ENCODE results near the gene UNC5B.

The UNC5B gene

DNA sequence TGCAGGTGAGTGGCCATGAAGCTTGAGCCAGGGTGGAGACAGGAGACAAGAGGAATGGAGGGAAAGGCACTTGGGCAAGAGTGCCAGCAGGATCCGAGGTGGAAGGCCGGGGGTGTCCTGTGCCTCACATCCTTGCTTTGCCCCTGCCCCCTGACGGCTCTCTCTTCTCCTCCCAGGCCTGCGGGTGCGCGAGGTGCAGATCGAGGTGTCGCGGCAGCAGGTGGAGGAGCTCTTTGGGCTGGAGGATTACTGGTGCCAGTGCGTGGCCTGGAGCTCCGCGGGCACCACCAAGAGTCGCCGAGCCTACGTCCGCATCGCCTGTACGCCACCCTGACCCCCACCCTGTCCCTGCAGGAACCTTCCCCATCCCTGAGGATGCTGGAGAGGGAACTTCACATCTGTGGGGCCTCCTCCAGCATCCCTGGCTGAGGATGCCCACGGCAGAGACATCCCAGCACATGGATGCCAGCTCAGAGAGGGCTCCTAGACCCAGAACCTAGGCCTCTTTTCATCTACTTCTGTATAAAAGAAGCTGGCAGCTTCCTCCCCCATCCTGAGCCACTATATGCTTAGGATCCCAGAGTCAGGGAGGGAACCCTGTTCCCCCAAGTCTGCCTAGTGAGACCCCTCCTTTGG is 72.3 kb downstream of the UNC5B start:
- DNase-seq: no peak
- TF ChIP-seq EZH2phosphoT487 (IDR thresholded peaks at IDR 0.05; ENCODE audit: low read length) (no peak), EZH2 (optimal IDR thresholded peaks at IDR 0.05; ENCODE audit: low read depth, low read length) (no peak)
- TF ChIP-seq, protein P1, sequence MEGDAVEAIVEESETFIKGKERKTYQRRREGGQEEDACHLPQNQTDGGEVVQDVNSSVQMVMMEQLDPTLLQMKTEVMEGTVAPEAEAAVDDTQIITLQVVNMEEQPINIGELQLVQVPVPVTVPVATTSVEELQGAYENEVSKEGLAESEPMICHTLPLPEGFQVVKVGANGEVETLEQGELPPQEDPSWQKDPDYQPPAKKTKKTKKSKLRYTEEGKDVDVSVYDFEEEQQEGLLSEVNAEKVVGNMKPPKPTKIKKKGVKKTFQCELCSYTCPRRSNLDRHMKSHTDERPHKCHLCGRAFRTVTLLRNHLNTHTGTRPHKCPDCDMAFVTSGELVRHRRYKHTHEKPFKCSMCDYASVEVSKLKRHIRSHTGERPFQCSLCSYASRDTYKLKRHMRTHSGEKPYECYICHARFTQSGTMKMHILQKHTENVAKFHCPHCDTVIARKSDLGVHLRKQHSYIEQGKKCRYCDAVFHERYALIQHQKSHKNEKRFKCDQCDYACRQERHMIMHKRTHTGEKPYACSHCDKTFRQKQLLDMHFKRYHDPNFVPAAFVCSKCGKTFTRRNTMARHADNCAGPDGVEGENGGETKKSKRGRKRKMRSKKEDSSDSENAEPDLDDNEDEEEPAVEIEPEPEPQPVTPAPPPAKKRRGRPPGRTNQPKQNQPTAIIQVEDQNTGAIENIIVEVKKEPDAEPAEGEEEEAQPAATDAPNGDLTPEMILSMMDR (IDR thresholded peaks at IDR 0.05; ENCODE audit: low read length): no peak
- no peak overlapping the region for H3K9ac ChIP-seq (ENCODE audit: low read length)
- H3K4me1 ChIP-seq (ENCODE audit: low read length): no peaks in the 10 kb centered on the region; the same call in 1 of the 2 replicates
- no peak overlapping the region for H3K27ac ChIP-seq (ENCODE audit: low read length)
- peaks cover 46% of the 10 kb centered on the region for H3K27me3 ChIP-seq (replicated peaks; ENCODE audit: insufficient read depth, low read length)
- H2AFZ ChIP-seq (ENCODE audit: low read length): no peak overlapping the region
- no peak overlapping the region for H3K4me2 ChIP-seq (ENCODE audit: low read depth, low read length)
- no peaks in the 10 kb centered on the region for H3K36me3 ChIP-seq (replicated peaks; ENCODE audit: insufficient read depth, low read length)
- H3K4me3 ChIP-seq (ENCODE audit: low read length): no peak overlapping the region
- no peaks in the 10 kb centered on the region for H3K9me3 ChIP-seq (replicated peaks; ENCODE audit: insufficient read depth, low read length)
- H3K79me2 ChIP-seq (ENCODE audit: low read length): no peaks in the 10 kb centered on the region
- H4K20me1 ChIP-seq (ENCODE audit: insufficient read depth, low read length): no peaks in the 10 kb centered on the region
- H3F3A ChIP-seq (ENCODE audit: insufficient read depth, low read length): no peaks in the 10 kb centered on the region
- H3K9me2 ChIP-seq (replicated peaks; ENCODE audit: insufficient read depth, low read length): no peaks in the 10 kb centered on the region

DNA sequence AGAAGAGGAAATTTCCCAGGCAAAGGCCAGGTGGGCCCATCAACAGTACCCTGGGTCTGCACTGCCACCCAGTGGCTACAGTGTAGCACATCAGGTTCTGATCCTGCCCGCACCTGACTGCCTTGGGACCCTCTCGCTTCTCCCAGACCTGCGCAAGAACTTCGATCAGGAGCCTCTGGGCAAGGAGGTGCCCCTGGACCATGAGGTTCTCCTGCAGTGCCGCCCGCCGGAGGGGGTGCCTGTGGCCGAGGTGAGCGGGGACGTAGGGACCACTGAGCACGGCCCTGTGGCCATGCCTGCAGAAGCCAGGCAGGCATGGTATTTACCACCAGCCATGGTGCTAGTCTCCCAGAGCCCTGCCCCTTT is 72.8 kb downstream of the UNC5B start:
- H3K4me2 ChIP-seq (ENCODE audit: low read depth, low read length): no peak overlapping the region
- no peaks in the 10 kb centered on the region for H4K20me1 ChIP-seq (ENCODE audit: insufficient read depth, low read length)
- peak; percentile 26 for DNase-seq
- H3K9me2 ChIP-seq (replicated peaks; ENCODE audit: insufficient read depth, low read length): no peaks in the 10 kb centered on the region
- H3K9ac ChIP-seq (ENCODE audit: low read length): no peak overlapping the region
- H3K9me3 ChIP-seq (replicated peaks; ENCODE audit: insufficient read depth, low read length): no peaks in the 10 kb centered on the region
- H2AFZ ChIP-seq (ENCODE audit: low read length): no peak overlapping the region
- peaks cover 51% of the 10 kb centered on the region for H3K27me3 ChIP-seq (replicated peaks; ENCODE audit: insufficient read depth, low read length)
- H3K36me3 ChIP-seq (replicated peaks; ENCODE audit: insufficient read depth, low read length): no peaks in the 10 kb centered on the region
- no peaks in the 10 kb centered on the region for H3F3A ChIP-seq (ENCODE audit: insufficient read depth, low read length)
- H3K4me1 ChIP-seq (ENCODE audit: low read length): no peaks in the 10 kb centered on the region; the same call in 1 of the 2 replicates
- no peak overlapping the region for H3K27ac ChIP-seq (ENCODE audit: low read length)
- no peak overlapping the region for H3K4me3 ChIP-seq (ENCODE audit: low read length)
- TF ChIP-seq, protein P1 (IDR thresholded peaks at IDR 0.05; ENCODE audit: low read length): peak; percentile 72
- no peak for TF ChIP-seq EZH2phosphoT487 (IDR thresholded peaks at IDR 0.05; ENCODE audit: low read length)
- no peaks in the 10 kb centered on the region for H3K79me2 ChIP-seq (ENCODE audit: low read length)

DNA sequence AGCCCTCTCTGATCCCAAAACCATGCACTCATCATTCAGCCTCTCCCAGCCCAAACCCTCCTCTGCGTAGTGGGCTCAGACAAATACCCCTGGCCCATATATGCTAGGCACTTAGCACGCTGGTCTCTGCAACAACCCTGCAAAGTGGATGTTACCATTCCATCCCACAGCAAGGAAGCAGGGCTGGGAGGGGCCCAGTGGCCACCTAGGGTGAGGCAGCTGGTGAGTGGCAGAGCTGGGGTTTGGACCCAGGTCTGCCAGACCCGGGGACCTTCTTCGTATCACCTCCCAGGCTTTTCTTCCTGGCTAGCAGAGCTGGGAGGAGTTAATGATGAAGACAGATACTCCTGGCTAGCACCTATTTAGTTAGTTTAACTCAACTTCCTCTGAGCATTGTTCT is 73.6 kb downstream of the UNC5B start:
- Histone ChIP-seq H3K9ac (ENCODE audit: low read length) (no peak overlapping the region), H3K27ac (ENCODE audit: low read length) (no peak overlapping the region), H3K9me3 (replicated peaks; ENCODE audit: insufficient read depth, low read length) (no peaks in the 10 kb centered on the region), H3K27me3 (replicated peaks; ENCODE audit: insufficient read depth, low read length) (peaks cover 59% of the 10 kb centered on the region), H3K9me2 (replicated peaks; ENCODE audit: insufficient read depth, low read length) (no peaks in the 10 kb centered on the region), H3K4me1 (ENCODE audit: low read length) (no peaks in the 10 kb centered on the region), H3K4me3 (ENCODE audit: low read length) (no peak overlapping the region), H3K4me2 (ENCODE audit: low read depth, low read length) (no peak overlapping the region), H3F3A (ENCODE audit: insufficient read depth, low read length) (no peaks in the 10 kb centered on the region), H4K20me1 (ENCODE audit: insufficient read depth, low read length) (no peaks in the 10 kb centered on the region), H3K36me3 (replicated peaks; ENCODE audit: insufficient read depth, low read length) (no peaks in the 10 kb centered on the region), H3K79me2 (ENCODE audit: low read length) (no peaks in the 10 kb centered on the region), H2AFZ (ENCODE audit: low read length) (no peak overlapping the region)
- no peak for DNase-seq
- TF ChIP-seq, protein P1 (IDR thresholded peaks at IDR 0.05; ENCODE audit: low read length): no peak
- no peak for TF ChIP-seq EZH2phosphoT487 (IDR thresholded peaks at IDR 0.05; ENCODE audit: low read length)
- TF ChIP-seq EZH2 (optimal IDR thresholded peaks at IDR 0.05; ENCODE audit: low read depth, low read length): no peak
